Left hindlimb (tissue), 1 donor: ENCODE data around the gene NAV2.

Source experiments
- DNase-seq: peaks from one replicate; pipeline ENCODE4 v3.0.0-alpha.2; 2018

The NAV2 gene

GRCh38 chr11:19933132-19933735 lies 220.6 kb downstream of the NAV2 start:
- no peak for DNase-seq

DNA sequence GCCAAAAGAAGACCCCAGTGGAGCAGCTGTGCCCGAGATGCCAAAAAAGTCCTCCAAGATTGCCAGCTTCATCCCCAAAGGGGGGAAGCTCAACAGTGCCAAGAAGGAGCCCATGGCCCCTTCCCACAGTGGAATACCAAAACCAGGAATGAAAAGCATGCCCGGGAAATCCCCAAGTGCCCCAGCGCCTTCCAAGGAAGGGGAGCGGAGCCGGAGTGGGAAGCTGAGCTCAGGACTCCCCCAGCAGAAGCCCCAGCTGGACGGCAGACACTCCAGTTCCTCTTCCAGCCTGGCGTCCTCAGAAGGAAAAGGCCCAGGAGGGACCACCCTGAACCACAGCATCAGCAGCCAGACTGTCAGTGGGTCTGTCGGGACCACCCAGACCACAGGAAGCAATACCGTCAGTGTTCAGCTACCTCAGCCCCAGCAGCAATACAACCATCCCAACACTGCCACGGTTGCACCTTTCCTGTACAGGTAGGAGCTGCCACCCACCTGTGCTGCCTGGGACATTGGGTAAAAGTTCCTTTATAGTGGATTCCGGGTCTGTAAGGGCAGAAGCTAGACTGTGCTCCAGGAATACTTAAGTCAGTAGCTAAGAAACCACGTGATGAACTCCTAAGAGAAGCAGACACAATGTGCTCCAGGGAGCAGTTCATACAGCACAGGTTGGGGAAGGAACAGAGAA lies 221.3 kb downstream of the NAV2 start:
- DNase-seq, result no peak

- DNase-seq, result no peak
These were observed 222.2 kb downstream of the NAV2 start for GRCh38 chr11:19934828-19935259.

DNA sequence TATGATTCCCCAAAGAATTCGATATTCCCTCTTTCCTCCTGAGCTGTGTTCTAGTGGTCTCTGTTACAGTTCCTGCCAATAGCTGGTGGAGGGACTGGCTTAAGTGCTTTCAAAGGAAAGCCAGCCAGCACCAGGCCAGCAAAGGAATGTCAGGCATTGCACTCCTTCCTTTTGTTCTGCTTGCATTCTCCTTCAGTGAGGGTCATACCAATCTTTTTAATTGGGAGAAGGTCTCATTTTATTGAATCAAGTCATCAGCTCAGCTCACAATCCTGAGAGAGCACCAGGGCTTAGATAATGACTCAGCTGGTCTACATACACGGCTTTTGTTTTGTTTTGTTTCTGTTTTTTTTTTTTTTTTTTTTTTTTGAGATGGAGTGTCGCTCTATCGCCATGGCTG lies 222.9 kb downstream of the NAV2 start:
- no peak for DNase-seq

GRCh38 chr11:19936461-19936860 lies 223.8 kb downstream of the NAV2 start:
- no peak for DNase-seq

- DNase-seq, result no peak
These were observed 225.7 kb downstream of the NAV2 start for GRCh38 chr11:19938169-19938856.

GRCh38 chr11:19938866-19939265 lies 226.2 kb downstream of the NAV2 start:
- DNase-seq, result no peak

DNA sequence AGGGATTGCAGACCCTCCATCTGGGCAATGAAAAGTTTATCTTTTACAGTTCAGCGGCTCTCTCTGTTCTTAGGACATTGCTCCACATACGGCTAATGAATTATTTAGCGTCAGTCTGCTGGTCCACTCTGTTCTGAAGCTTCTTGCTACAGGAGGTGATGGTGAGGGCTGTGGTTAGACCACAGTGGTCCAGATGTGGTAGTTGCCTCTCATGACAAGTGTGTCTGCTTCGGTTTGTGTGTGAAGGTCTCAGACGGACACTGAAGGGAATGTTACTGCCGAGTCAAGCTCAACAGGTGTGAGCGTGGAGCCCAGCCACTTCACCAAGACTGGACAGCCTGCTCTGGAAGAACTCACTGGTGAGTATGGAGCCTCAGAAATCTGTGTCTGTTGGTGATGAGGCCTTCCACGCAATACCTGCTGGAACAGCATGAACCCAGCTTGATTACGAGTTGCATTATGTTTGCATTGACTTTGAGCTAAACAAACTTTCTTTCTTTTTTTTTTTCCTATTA lies 226.8 kb downstream of the NAV2 start:
- DNase-seq, result no peak

GRCh38 chr11:19940831-19941230 lies 228.2 kb downstream of the NAV2 start:
- no peak for DNase-seq

GRCh38 chr11:19946681-19947080 lies 234.0 kb downstream of the NAV2 start:
- no peak for DNase-seq

- no peak for DNase-seq
These were observed 235.0 kb downstream of the NAV2 start for GRCh38 chr11:19947537-19948114.

- DNase-seq, result no peak
These were observed 237.0 kb downstream of the NAV2 start for GRCh38 chr11:19949606-19950005.

DNA sequence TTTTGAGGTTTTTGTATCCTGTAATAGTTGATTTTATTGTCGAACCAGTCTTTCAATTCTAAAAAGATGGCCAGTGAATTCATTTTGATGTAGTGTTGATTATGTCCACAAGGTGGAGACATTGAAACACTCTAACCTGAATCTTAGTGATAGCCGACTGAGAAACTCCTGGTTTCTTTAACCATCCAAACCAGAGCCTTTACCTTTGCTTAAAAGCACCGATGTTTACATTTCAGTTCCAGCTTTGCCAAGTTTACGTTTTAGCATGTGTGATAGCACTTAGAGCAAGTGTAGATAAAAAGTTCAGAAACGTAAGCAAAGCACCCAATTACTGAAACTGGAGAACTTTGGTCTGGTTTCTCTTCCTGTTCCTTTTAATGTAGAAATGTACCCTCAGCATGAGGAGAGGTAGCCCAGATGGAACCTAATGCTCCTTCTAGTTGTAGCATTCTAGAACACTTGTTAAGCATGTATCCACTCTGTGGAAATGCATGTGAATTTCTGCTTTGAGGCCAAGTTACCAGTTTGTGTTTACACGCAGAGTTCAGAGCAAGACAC lies 239.0 kb downstream of the NAV2 start:
- DNase-seq, result no peak

GRCh38 chr11:19952116-19952605 lies 239.5 kb downstream of the NAV2 start:
- no peak for DNase-seq

DNA sequence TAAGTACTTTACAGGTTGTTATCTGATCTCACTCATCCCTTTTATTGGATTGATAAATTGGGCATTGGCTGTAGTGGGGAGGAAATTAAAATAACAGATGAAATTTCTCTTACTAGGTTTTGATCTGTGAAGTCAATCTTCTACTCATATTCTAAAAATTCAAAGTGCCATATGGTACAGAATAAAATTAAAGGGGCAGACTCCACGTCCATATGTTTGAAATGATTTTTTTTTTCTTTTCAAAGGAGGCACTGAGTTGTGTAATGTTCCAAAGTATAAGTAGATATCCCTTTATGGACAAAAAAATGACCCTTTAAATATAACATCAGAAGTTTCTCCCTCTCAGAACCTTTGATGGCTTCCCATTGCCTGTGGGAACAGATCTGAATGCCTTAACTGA lies 240.3 kb downstream of the NAV2 start:
- DNase-seq, result no peak

- DNase-seq, result no peak
These were observed 240.7 kb downstream of the NAV2 start for GRCh38 chr11:19953336-19953735.

DNA sequence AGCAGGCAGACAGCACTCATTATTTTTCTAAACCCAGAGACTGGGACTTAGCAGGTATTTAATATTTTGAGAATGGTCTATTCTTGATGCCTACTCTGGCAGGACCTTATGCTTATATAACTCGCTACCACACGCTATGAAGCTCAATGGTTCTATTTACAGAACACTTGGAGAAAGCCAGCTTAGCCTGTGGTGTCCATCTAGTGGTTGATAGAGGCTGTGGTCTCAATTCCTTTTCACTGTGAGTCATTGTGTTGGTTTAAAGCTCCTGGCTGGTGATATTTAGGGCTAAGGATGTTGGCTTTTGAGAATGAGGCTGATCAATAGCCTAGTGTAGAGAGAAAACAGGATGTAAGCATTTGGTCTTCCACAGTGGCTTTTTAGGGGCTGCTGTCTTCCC lies 241.3 kb downstream of the NAV2 start:
- no peak for DNase-seq

- no peak for DNase-seq
These were observed 242.3 kb downstream of the NAV2 start for GRCh38 chr11:19954899-19955298.

- no peak for DNase-seq
These were observed 243.0 kb downstream of the NAV2 start for GRCh38 chr11:19955660-19956059.

GRCh38 chr11:19956228-19956627 lies 243.6 kb downstream of the NAV2 start:
- DNase-seq, result no peak

DNA sequence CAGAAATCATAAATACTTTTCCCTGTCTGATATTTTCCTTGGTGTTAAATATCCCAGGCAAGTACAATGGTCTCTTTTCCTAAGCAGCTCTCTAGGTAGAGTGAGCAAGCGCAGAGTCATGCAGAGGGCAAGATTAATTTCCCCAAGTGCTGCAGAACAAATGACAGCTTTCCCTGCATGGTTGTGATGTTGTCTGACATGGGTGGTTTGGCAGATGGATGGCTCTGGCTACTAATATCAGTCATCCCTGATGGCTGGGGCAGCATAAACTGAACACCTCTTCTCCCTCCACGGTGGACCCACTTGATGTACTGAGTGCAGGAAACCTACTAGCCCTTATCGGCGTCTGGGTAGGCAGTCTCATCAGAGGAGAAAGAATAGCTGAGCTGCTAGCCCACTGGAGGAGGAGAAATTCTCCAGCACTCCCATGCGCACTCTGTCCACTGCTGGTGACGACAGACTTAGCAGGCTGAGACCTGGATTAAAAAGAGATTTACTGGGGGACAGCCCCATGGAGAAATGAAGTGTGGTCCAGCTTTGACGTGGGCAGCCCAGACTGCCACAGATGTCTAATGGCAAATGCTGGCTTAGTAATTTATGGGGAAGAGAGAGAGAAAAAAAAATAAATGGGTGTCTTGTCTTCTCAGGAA lies 244.8 kb downstream of the NAV2 start:
- DNase-seq, result no peak

- DNase-seq, result no peak
These were observed 245.6 kb downstream of the NAV2 start for GRCh38 chr11:19958204-19958603.

DNA sequence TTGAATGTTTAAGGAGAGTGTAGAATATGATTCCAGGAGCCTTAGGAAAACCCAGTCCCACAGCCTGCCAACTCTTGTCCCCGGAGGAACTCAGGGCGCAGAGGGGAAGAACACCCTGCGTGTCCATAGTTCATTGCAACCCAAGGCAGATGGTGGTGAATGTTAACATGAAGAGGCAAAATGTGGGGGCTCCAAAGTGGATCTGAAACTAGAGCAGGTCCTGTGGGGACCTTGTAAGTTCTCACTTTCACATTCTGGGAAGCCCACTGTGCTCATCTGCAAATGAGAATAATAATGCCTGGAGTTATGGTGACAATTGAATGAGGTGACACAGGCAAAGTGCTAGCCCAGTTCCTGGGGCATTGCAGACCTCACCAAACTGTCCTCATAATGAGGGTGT lies 246.6 kb downstream of the NAV2 start:
- DNase-seq, result no peak
